GM19351 (cell line): ENCODE measurements around the gene HSPA8.
"Not testable (repeated sequence)": the region's sequence is repeated elsewhere in the genome, so short reads cannot be mapped to it uniquely, and the experiment has no call there.

Experiments used
- ATAC-seq: cut with Tn5 transposase; IDR thresholded peaks from one replicate; pipeline ENCODE4 v1.9.1; 2021; ENCODE audit warnings: mild to moderate bottlenecking, moderate library complexity; ENCODE audit not compliant: unreplicated experiment

HSPA8 gene

GRCh38 chr11:123061403-123062157 lies at the start of gene HSPA8:
Gene HSPA8 (minus strand): TSS chr11:123062136. CDS start chr11:123061324, 812 bp downstream.
- peak; percentile 17 for ATAC-seq

GRCh38 chr11:123111465-123111864 lies 49.5 kb upstream of the HSPA8 start:
- no peak for ATAC-seq

- ATAC-seq: no peak
Measured at GRCh38 chr11:123110397-123110796, 48.5 kb upstream of the HSPA8 start.

DNA sequence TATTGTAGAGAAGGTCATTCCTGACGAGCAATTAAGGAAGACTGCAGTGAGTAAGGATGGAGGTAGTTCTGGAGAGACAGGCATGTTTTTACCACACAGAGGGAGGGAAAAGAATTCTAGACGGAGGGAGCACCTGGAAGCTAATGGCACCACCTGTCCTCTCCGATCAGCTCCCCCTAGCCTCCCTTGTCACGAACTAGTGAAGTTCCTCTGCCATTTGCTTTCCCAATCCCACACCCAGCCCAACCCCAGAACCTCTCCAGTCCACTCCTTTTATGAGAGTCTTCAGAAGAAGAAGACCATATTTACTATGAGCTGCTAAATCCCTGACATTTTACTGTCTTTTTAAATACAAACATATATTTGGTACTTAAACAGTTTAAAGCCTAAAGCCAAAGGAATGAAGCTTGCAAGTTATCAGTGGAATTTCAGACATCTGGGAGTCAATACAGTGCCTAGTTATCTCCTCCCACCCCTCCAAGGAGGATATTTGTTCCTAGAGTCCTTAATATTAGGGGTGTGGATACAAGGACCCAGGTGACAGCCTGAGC lies 46.1 kb upstream of the HSPA8 start:
- ATAC-seq: no peak

- no peak for ATAC-seq
Measured at GRCh38 chr11:123104697-123105096, 42.8 kb upstream of the HSPA8 start.

DNA sequence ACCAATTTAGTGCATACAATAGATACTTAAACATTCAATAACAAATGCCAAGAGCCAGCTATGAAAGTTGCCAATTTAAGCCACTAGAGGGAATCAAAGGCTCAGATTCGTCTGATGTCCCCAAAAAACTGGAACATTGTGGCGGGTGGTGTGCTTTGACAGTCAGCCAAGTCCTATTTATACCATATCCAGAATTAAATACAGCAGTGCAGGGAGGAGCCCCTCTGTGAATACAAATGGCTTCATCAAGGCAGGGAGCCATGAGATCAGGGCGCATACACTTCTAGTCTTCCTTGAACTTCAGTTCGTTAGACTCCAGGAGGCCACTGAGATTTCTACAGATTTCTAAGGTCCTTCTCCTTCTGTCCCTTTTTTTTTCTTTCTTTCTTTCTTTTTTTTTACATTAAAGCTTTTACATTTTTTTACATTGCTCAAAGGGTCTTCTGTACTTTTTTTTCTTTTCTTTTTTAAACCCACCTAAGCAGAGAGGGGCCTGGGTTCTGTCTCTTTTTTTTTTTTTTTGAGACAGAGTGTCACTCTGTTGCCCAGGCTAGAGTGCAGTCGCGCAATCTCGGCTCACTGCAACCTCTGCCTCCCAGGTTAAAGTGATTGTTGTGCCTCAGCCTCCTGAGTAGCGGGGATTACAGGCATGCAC lies 41.5 kb upstream of the HSPA8 start:
- no peak for ATAC-seq

- no peak for ATAC-seq
Measured at GRCh38 chr11:123100379-123101085, 38.6 kb upstream of the HSPA8 start.

- no peak for ATAC-seq
Measured at GRCh38 chr11:123098990-123099389, 37.1 kb upstream of the HSPA8 start.

- ATAC-seq: no peak
Measured at GRCh38 chr11:123093739-123094138, 31.8 kb upstream of the HSPA8 start.

GRCh38 chr11:123091506-123091905 lies 29.6 kb upstream of the HSPA8 start:
- ATAC-seq: no peak

DNA sequence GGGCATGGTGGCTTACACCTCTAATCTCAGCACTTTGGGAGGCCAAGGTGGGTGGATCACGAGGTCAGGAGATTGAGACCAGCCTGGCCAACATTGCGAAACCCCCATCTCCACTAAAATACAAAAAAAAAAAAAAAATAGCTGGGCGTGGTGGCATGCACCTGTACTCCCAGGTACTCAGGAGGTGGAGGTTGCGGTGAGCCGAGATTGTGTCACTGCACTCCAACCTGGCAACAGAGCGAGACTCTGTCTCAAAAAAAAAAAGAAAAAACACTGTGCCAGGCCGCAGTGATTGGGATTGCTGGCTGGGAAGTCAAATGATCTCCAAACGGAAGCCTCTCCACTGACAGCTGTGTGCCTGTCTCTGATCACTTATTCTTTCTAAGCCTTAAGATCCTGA lies 28.2 kb upstream of the HSPA8 start:
- not testable (repeated sequence) for ATAC-seq

DNA sequence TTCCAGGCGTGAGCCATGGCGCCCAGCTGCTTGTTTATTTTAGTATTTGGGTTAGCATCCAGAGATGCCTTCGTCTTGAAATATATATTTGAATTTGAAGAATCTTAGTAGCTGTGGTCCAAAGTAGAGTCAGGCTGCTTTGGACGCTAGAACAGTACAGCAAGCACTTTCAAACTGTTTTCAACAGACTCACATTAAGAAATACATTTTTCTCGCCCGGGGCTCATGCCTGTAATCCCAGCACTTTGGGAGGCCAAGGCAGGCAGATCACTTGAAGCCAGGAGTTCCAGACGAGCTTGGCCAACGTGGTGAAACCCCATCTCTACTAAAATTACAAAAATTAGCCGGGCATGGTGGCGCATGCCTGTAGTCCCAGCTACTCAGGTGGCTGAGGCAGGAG lies 27.0 kb upstream of the HSPA8 start:
- ATAC-seq: not testable (repeated sequence)

DNA sequence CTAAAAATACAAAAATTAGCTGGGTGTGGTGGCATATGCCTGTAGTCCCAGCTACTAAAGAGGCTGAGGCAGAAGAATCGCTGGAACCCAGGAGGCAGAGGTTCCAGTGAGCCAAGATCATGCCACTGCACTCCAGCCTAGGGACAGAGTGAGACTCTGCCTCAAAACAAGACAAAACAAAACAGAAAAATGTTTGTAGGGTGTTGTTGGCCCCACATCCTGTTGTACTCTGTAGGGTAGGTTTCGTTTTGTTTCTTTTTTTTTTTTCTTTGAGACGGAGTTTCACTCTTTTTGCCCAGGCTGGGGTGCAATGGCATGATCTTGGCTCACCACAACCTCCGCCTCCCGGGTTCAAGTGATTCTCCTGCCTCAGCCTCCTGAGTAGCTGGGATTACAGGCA lies 25.7 kb upstream of the HSPA8 start:
- peak; percentile 94 for ATAC-seq

DNA sequence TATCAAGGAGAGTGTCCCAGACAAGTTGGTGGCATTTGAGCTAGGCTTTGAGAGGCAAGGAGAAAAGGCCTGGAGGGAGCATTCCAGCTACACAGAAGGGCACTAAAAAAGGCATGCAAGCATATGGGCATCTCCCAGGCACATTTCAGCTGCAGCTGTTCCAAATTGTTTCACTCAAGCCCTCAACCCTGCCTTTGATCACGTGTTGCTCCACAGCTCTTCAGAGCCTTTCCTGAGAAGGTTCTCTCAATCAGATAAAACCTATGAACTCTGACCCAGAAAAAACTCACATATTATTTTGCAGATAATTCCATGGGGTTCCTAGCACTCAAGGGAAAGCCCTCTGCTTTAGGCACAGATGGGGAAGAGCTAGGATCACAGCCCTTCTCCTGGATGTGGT lies 24.4 kb upstream of the HSPA8 start:
- no peak for ATAC-seq

DNA sequence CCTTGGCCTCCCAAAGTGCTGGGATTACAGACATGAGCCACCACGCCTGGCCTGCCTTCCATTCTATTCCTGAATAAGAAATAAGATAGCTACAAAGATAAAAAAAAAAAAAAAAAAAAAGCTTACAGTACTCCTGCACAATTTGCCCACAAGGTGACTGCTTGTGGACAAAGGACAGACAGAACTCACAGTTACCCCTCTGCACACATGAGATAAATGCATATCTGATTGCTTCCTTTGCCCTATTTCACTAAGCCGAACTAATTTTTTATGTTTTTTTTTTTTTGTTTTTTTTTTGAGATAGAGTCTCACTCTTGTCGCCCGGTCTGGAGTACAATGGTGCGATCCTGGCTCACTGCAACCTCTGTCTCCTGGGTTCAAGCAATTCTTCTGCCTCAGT lies 23.6 kb upstream of the HSPA8 start:
- no peak for ATAC-seq

DNA sequence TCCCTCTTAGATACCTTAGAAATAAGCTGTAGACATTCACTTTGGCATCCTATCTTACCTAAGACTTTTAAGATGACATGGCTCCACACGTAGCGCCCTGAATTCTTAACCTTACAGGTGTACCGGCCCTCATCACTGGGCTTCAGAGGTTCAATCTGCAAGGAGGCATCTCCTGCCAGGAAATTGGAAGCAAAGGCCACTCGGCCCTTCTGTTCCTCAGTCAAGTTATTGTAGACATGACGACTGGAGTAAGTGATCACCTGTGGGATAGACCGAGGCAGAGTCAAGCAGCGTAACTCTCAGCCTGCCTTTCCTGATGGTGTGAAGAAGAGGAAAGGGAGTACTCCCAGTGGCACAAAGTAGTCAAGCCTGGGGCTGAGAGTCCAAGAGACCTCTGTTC lies 22.5 kb upstream of the HSPA8 start:
- ATAC-seq: no peak

DNA sequence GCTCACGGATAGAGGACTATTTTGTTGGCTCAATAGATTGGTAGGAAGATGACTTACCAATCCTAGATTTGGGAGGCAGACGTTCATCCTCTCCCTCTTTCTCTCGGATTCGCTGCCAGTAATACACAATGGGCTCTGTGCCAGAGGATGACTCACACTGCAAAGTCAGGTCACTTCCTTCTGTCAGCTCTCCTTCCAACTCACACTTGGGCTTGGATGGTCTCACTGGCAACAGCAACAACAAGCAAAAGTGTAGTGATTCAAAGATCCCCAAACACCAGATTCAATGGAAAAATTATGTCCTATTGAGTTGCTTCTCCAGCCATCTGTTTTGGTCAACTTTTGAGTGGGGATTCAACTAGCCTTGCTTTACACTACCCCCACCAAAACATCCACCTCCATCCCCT lies 21.7 kb upstream of the HSPA8 start:
- no peak for ATAC-seq

DNA sequence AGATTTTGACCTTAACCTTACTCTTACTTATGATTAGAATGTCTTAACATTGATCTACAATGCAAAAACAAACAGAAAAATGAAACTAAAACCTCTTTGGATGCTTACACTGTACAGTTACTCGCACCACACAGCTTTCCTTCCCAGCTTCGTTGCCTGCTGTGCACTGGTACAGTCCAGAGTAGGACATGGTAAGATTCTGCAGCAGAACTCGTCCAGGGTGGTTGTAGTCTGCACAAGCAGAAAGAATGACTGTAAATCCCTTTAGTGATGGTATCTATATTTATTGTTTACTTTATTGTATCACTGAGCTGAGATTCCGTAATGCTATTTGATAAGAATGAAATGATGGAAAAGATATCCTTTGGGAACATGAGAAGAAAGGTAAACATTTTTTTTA lies 21.0 kb upstream of the HSPA8 start:
- ATAC-seq: no peak

- ATAC-seq: no peak
Measured at GRCh38 chr11:123080015-123080414, 18.1 kb upstream of the HSPA8 start.

DNA sequence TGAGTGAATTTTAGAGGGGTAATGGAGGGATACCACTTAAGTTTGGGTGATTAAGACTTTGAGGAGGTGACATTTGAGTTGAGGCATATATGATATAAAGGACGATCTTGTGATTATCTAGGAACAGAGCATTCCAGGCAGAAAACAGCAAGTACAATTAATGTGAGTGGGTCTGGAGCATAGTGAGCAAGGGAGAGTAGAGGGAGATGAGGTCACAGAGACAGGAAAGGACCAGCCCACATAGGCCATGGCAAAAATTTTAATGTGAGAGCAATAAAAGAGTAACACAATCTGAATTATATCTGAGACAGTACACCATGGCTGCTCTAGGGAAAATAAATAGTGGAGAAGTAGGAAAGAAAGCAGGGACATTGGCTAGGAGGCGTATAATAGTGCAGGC lies 14.5 kb upstream of the HSPA8 start:
- no peak for ATAC-seq

DNA sequence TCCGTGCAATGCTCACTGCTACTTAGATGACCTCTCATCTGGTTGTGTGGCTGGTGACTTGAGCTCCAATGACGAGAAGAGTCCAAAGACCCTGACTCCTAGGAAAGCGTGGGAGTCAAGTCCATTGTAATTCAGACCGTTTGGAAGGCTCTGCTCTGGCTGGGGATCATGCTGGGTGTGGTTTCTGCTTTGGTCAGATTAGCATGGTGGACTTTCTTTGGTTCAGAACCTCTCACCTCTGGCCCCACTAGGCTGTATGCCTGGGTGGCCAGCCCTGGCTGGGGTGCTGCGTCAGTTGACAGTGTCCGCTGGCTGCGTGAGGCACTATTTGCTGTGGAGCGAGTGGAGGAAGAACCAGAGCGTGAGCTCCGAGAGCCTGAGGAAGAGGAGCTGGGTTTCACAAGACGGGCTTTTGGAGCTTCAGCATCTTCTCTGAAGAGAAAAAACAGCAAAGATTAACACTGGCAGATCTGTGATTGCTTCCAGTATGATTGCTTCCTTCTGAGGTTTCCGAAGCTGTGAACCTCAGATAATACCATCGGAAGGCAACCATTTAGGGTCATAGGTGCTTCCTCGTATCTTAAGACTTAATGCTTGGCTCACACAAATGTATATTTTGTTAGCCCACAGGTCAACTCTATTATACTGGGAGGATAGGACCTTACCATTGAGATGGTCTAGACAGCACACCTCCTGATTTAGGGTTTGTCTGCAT lies 11.6 kb upstream of the HSPA8 start:
- no peak for ATAC-seq
